ENCODE data around the gene CPNE9. TPM values are rescaled to one million over a fixed set of nuclear protein-coding genes. Genes with fewer than 3 reads are reported as not detected.

Gene CPNE9
- total RNA-seq, 1 donor from 2014 or later, result 0.44 TPM

DNA sequence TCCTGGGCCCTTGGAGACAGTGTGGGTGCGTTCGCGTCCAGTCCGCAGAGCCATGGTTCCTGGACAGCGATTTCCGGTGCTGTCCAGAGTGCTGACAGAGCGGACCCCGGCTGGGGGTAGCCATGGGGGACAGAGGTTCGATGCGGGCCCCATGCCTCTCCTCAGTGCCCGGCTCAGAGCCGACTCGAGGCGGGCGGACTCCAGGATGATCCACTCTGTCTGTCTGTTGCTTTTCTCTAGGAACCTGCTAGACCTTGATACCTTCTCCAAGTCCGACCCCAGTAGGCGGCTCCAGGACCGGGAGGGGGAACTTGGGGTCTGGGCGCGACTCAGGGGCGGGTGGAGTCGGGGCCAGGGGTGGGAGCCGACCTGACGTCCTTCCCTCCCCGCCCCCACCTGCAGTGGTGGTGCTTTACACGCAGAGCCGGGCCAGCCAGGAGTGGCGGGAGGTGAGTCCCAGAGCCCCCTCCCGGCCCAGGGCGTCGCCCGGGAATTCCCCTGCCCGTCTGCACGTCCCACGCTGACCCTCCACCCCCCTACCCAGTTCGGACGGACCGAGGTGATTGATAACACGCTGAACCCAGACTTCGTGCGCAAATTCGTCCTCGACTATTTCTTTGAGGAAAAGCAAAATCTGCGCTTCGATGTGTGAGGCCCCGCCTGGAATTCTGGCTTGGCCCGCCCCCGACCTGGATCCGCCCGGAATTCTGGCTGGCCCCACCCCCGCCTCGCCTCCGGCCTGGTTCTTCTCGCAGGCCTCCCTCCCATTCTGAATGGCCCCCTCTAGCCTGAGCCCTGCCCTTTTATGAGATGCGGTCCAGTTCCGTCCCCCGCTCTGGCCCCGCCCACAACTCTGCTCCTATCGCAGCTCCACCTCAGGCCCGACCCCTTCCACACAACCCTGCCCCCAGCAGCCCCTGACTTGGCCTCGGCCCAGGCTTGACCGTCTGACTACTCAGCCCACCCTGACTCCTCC lies 1.0 kb downstream of the CPNE9 start:
- DNase-seq (peak; percentile 52), ATAC-seq (peak; percentile 68 to 79)
- H3K4me1 ChIP-seq, result peaks cover 12% of the 10 kb centered on the region
- intact Hi-C loops (cut with DNase I), result no loop called here
- TF ChIP-seq, protein P1, sequence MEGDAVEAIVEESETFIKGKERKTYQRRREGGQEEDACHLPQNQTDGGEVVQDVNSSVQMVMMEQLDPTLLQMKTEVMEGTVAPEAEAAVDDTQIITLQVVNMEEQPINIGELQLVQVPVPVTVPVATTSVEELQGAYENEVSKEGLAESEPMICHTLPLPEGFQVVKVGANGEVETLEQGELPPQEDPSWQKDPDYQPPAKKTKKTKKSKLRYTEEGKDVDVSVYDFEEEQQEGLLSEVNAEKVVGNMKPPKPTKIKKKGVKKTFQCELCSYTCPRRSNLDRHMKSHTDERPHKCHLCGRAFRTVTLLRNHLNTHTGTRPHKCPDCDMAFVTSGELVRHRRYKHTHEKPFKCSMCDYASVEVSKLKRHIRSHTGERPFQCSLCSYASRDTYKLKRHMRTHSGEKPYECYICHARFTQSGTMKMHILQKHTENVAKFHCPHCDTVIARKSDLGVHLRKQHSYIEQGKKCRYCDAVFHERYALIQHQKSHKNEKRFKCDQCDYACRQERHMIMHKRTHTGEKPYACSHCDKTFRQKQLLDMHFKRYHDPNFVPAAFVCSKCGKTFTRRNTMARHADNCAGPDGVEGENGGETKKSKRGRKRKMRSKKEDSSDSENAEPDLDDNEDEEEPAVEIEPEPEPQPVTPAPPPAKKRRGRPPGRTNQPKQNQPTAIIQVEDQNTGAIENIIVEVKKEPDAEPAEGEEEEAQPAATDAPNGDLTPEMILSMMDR (IDR thresholded peaks at IDR 0.05), result no peak
- peaks cover 14% of the 10 kb centered on the region for H3K27me3 ChIP-seq (ENCODE audit: low read depth)
- peaks cover 35% of the 10 kb centered on the region for H3K36me3 ChIP-seq
- H3K27ac ChIP-seq, result no peak overlapping the region
- peak overlapping the region; percentile 46 for H3K4me3 ChIP-seq
- no peaks in the 10 kb centered on the region for H3K9me3 ChIP-seq

DNA sequence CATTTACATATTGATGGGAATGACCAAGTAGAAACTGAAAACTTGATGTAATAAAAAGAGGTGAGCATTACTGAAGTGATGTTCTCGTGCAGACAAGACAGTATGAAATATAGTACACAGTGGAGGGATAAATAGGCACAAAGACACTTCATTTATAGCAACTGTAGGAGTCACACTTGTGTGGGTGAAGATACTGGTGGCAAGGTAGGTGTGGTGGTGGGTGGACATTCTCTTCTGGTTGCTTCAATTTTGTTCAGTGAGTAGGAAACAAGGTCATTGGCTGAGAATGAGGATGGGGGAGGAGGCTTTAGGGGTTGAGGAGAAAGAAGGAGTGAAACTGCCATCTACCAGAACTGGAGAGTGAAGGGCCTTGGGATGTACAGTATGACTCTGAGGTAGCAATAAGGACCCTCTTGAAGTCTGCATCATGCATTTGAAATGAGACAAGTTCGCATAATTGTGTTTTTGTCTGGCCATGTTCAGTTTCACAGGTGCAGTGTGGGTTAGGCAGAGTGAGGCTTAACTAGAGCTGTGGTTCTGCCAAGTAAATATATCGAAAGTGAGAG lies 6.6 kb downstream of the CPNE9 start:
- Histone ChIP-seq H3K4me3 (no peak overlapping the region), H3K27ac (no peak overlapping the region), H3K9me3 (no peaks in the 10 kb centered on the region), H3K27me3 (ENCODE audit: low read depth) (no peaks in the 10 kb centered on the region), H3K4me1 (no peaks in the 10 kb centered on the region), H3K36me3 (no peaks in the 10 kb centered on the region)
- intact Hi-C loops (cut with DNase I), result no loop called here
- DNase-seq (no peak), ATAC-seq (no peak)
- TF ChIP-seq, protein P1 (IDR thresholded peaks at IDR 0.05), result no peak

DNA sequence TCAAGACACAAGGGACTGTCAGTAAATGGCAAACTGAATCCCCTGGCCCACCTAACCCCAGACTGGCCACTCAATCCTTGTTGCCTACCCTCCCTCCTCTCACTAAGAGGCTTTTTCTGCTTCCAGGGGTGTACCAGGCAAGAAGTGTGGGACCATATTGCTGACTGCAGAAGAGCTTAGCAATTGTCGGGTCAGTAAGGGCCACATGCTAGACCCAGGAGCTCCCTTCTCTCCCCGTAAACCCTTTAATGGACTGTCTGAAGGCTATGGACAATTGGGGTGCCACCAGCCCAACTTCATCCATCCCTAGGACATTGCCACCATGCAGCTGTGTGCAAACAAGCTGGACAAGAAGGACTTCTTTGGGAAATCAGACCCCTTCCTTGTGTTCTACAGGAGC lies 8.8 kb downstream of the CPNE9 start:
- Histone ChIP-seq H3K27me3 (ENCODE audit: low read depth) (no peaks in the 10 kb centered on the region), H3K36me3 (no peaks in the 10 kb centered on the region), H3K4me3 (no peak overlapping the region), H3K9me3 (no peaks in the 10 kb centered on the region), H3K4me1 (peaks cover 5% of the 10 kb centered on the region), H3K27ac (no peak overlapping the region)
- TF ChIP-seq, protein P1 (IDR thresholded peaks at IDR 0.05), result no peak
- intact Hi-C loops (cut with DNase I), result no loop called here
- ATAC-seq (no peak), DNase-seq (no peak)

GRCh38 chr3:9713142-9713541 lies 9.5 kb downstream of the CPNE9 start:
- H3K27me3 ChIP-seq (ENCODE audit: low read depth), result no peaks in the 10 kb centered on the region
- DNase-seq (no peak), ATAC-seq (no peak)
- no peaks in the 10 kb centered on the region for H3K9me3 ChIP-seq
- peaks cover 5% of the 10 kb centered on the region for H3K4me1 ChIP-seq
- intact Hi-C loops (cut with DNase I), result no loop called here
- no peak overlapping the region for H3K4me3 ChIP-seq
- H3K36me3 ChIP-seq, result no peaks in the 10 kb centered on the region
- no peak overlapping the region for H3K27ac ChIP-seq
- TF ChIP-seq, protein P1 (IDR thresholded peaks at IDR 0.05), result no peak

DNA sequence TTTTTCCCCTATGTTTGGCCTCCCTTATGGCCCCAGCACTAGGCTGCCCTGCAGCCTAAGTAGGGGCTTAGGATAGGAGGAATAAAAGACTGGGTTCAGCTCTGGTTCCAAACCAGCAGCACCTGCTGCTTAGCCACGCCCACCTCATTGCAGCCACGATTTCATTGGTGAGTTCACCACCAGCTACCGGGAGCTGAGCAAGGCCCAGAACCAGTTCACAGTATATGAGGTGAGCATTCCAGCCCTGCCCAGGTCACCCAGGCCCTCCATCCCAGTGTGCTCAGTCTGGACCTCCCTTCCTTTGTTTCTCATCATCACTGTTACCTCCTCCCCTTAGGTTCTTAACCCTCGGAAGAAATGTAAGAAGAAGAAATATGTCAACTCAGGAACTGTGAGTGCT lies 11.5 kb downstream of the CPNE9 start:
- H3K27ac ChIP-seq, result no peak overlapping the region
- no peak for DNase-seq

More for the DNA sequence above, 11.5 kb downstream of the CPNE9 start:
- peak in 1 of 2 donors; percentile 36 for ATAC-seq
- Histone ChIP-seq H3K4me1 (peaks cover 5% of the 10 kb centered on the region), H3K4me3 (no peak overlapping the region), H3K36me3 (no peaks in the 10 kb centered on the region), H3K9me3 (no peaks in the 10 kb centered on the region), H3K27me3 (ENCODE audit: low read depth) (no peaks in the 10 kb centered on the region)
- TF ChIP-seq, protein P1 (IDR thresholded peaks at IDR 0.05), result no peak
- intact Hi-C loops (cut with DNase I), result no loop called here

All from lower lobe of right lung (tissue), 2 donors.